Peyer's patch (tissue), 4 donors: ENCODE data around the gene SLC35F2. TPM values are rescaled to one million over a fixed set of nuclear protein-coding genes. Genes with fewer than 3 reads are reported as not detected.

Source experiments
- DNase-seq, 3 donors: peaks; one replicate each; pipeline ENCODE4 v3.0.0-alpha.2; 2017 to 2019
- H3K27ac ChIP-seq, 4 donors: fragments of 200-600 bp; sonication (generic); one replicate each; pipeline ENCODE4 v1.5.1; 2016 to 2019
- H3K27me3 ChIP-seq, 2 donors: fragments of 200-600 bp; sonication (generic); one replicate each; pipeline ENCODE4 v1.5.1; 2019
- H3K36me3 ChIP-seq, 3 donors: fragments of 200-600 bp; sonication (generic); one replicate each; pipeline ENCODE4 v1.5.1; 2016 to 2019
- H3K4me1 ChIP-seq, 4 donors: fragments of 200-600 bp; sonication (generic); one replicate each; pipeline ENCODE4 v1.5.1; 2016 to 2019
- H3K4me3 ChIP-seq, 4 donors: fragments of 200-600 bp; sonication (generic); 1 replicate in 3 of 4; 2 replicates in 1 of 4; pipeline ENCODE4 v1.5.1; 2016 to 2019; ENCODE audit warnings: mild to moderate bottlenecking in 1 of 4
- H3K9me3 ChIP-seq, 4 donors: fragments of 200-600 bp; sonication (generic); one replicate each; pipeline ENCODE4 v1.5.1; 2016 to 2019; ENCODE audit warnings: mild to moderate bottlenecking in 1 of 4
- POLR2A ChIP-seq, 2 donors: fragments of 450-650 bp; IDR thresholded peaks; one replicate each; pipeline ENCODE4 v1.5.1; 2017; ENCODE audit warnings: antibody characterized with exemption in 2 of 2, mild to moderate bottlenecking in 2 of 2, moderate library complexity in 2 of 2
- total RNA-seq, 4 donors: library from RNA; depleted of rRNA; stranded (reverse); fragments of >200 nt; gene quantifications; one replicate each; pipeline ENCODE4 v1.1.0, GENCODE V29; 2016
- TF ChIP-seq, protein P1 (sequence below), 6 experiments: fragments of 450-650 bp in 4 of 6; fragments of 200-600 bp in 2 of 6; sonication (generic) in 1 of 6; IDR thresholded peaks; one replicate each; pipeline ENCODE4 v1.5.1; 2017 to 2019; ENCODE audit warnings: antibody characterized with exemption in 6 of 6, mild to moderate bottlenecking in 3 of 6, moderate library complexity in 1 of 6

SLC35F2 gene
- total RNA-seq, 4 donors from 2014 or later: 9.1 to 28.5 (median 20.1) TPM

DNA sequence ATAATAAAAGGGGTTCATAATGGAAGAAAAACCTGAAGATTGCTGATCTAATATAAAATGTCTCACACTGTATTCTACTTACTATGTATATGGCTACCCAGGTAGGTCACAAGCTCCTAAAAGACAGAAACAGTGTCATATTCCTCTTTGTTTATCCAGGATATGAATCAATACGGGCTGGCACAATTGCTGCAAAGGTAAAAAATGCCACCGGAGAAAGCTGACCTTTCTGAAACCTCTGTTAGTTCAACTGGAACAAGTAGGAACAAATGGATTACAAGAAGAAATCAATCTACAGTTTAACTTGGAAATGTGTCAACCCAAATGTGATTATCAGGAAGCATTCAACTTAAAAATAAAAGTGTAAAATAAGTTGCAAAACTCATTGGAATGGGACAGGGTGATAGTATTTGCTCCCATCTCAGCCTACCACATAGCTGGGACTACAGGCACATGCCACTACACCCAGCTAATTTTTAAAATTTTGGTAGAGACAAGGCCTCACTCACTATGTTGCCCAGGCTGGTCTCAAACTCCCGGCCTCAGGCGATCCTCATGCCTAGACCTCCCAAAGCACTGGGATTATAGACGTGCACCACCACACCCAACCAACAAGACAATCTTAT, 27.6 kb downstream of the SLC35F2 start:
- Histone ChIP-seq H3K4me3 (no peak overlapping the region), H3K36me3 (no peaks in the 10 kb centered on the region), H3K4me1 (no peaks in the 10 kb centered on the region), H3K9me3 (no peaks in the 10 kb centered on the region), H3K27me3 (no peaks in the 10 kb centered on the region), H3K27ac (no peak overlapping the region)
- no peak for DNase-seq
- TF ChIP-seq, protein P1, sequence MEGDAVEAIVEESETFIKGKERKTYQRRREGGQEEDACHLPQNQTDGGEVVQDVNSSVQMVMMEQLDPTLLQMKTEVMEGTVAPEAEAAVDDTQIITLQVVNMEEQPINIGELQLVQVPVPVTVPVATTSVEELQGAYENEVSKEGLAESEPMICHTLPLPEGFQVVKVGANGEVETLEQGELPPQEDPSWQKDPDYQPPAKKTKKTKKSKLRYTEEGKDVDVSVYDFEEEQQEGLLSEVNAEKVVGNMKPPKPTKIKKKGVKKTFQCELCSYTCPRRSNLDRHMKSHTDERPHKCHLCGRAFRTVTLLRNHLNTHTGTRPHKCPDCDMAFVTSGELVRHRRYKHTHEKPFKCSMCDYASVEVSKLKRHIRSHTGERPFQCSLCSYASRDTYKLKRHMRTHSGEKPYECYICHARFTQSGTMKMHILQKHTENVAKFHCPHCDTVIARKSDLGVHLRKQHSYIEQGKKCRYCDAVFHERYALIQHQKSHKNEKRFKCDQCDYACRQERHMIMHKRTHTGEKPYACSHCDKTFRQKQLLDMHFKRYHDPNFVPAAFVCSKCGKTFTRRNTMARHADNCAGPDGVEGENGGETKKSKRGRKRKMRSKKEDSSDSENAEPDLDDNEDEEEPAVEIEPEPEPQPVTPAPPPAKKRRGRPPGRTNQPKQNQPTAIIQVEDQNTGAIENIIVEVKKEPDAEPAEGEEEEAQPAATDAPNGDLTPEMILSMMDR (IDR thresholded peaks at IDR 0.05): no peak
- no peak for TF ChIP-seq POLR2A (IDR thresholded peaks at IDR 0.05)

DNA sequence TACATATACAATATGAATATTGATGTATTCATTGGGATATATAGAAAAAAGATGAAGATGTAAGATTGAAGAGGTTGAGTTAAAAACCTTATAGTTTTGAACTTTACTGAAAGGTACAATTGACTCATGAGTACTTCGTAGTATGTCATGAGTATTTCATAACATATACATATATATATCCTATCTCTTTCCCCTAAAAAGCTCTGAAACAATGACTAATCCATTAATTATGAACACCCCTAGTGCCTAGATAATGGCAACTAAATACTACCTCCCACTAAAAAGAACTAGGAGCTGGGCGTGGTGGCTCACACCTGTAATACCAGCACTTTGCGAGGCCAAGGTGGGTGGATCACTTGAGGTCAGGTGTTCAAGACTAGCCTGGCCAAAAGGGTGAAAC, 31.5 kb downstream of the SLC35F2 start:
- Histone ChIP-seq H3K27ac (no peak overlapping the region), H3K4me3 (no peak overlapping the region), H3K4me1 (no peaks in the 10 kb centered on the region), H3K27me3 (no peaks in the 10 kb centered on the region), H3K36me3 (no peaks in the 10 kb centered on the region), H3K9me3 (no peaks in the 10 kb centered on the region)
- no peak for DNase-seq
- no peak for TF ChIP-seq POLR2A (IDR thresholded peaks at IDR 0.05)
- TF ChIP-seq, protein P1 (IDR thresholded peaks at IDR 0.05): no peak

DNA sequence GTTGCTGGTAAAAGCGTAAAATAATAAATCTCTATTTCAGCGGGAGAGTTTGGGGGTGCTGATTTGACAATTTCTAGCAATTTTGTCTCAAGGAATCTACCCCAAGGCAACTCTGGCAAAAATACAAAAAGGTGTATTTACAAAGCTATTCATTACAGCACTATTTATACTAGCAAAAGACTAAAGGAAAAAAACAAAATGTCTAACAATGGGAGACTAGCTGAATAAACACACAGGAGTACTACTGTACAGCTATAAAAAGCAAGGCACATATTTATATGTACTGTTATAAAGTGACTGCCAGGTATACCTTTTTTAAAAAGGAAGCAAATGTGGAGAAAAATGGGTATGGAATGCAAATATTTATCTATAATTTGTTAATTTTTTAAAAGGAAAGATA, 32.7 kb downstream of the SLC35F2 start:
- Histone ChIP-seq H3K4me3 (no peak overlapping the region), H3K27ac (no peak overlapping the region), H3K9me3 (no peaks in the 10 kb centered on the region), H3K4me1 (no peaks in the 10 kb centered on the region), H3K27me3 (no peaks in the 10 kb centered on the region), H3K36me3 (no peaks in the 10 kb centered on the region)
- no peak for TF ChIP-seq POLR2A (IDR thresholded peaks at IDR 0.05)
- TF ChIP-seq, protein P1 (IDR thresholded peaks at IDR 0.05): no peak
- no peak for DNase-seq

DNA sequence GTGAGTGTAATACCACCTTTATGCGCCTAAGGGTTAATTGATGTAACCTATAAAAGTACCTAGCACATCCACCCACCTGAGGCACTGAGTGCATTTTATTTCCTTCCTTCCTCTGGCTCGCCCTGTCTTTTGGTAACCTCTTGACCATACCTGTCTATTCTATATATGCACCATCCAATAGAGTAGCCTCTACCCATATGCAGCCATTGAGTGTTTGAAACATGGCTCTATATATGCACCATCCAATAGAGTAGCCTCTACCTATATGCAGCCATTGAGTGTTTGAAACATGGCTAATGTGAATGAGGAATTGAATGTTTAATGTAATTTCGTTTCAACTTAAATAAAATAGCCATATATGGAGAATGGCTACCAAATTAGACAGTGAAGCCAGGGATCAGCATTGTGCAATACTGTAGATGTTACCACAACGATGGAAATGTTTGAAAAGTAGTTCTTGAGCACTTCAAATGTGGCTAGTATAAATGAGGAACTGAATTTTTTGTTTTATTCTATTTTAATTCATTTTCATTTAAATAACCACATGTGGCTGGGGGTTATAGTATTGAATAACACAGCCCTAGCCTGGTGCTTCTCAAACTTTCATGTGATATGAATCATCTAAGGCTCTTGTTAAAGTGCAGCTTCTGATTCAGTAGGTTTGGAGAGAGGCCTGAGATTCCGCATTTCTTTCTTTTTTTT, 33.8 kb downstream of the SLC35F2 start:
- no peaks in the 10 kb centered on the region for H3K9me3 ChIP-seq
- TF ChIP-seq, protein P1 (IDR thresholded peaks at IDR 0.05): no peak
- TF ChIP-seq POLR2A (IDR thresholded peaks at IDR 0.05): no peak
- no peaks in the 10 kb centered on the region for H3K4me1 ChIP-seq
- no peak for DNase-seq
- no peaks in the 10 kb centered on the region for H3K36me3 ChIP-seq
- H3K4me3 ChIP-seq: no peak overlapping the region
- no peak overlapping the region for H3K27ac ChIP-seq
- no peaks in the 10 kb centered on the region for H3K27me3 ChIP-seq

DNA sequence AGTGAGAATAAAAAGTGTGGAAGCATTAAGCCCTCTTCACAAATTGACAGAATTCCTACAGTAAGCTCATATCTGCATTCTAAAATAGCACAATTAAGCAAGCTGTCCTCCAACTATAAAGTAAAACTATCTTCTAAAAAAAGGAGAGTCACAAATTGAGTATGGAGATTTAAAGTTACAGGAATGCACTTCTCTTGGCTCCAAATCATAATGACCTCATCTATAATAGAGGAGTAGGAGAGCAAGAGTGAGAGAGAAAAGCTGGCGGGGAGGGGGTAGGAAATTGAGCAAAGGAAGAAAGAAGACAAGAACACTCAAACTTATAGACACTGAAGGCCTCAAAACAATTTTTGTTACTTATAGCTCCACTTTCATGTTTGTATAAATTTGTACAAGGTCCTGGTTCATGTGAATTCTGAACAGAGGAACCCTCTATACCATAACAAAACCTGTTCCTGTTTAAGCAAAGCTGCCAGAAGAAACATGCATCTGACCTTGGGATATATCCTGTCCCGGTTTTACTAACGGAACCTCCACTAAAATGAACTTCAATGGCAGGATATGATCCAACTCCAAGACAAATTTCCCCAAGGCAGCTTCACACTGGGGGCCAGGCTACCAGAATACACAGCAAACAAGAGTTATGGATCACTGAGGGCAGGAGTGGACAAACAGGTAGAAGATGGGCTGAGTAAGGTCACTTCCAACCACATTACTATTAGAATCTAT, 37.2 kb downstream of the SLC35F2 start:
- H3K36me3 ChIP-seq: no peaks in the 10 kb centered on the region
- no peaks in the 10 kb centered on the region for H3K4me1 ChIP-seq
- no peak overlapping the region for H3K27ac ChIP-seq
- TF ChIP-seq, protein P1 (IDR thresholded peaks at IDR 0.05): no peak
- TF ChIP-seq POLR2A (IDR thresholded peaks at IDR 0.05): no peak
- H3K4me3 ChIP-seq: no peak overlapping the region
- H3K9me3 ChIP-seq: no peaks in the 10 kb centered on the region
- DNase-seq: no peak
- no peaks in the 10 kb centered on the region for H3K27me3 ChIP-seq
